Suprapubic skin (tissue), 4 donors: Measurements from ENCODE around the gene PLXNA2.

Experiments
- POLR2A ChIP-seq, 2 donors: fragments of 450-650 bp; IDR thresholded peaks; one replicate each; pipeline ENCODE4 v1.6.1; 2017; ENCODE audit warnings: antibody characterized with exemption in 2 of 2, mild to moderate bottlenecking in 2 of 2, moderate library complexity in 2 of 2
- POLR2AphosphoS5 ChIP-seq, 3 donors: sonication (generic); formaldehyde crosslinking; IDR thresholded peaks; one replicate each; pipeline ENCODE4 v1.6.1; 2017; ENCODE audit warnings: antibody characterized with exemption in 3 of 3

DNA sequence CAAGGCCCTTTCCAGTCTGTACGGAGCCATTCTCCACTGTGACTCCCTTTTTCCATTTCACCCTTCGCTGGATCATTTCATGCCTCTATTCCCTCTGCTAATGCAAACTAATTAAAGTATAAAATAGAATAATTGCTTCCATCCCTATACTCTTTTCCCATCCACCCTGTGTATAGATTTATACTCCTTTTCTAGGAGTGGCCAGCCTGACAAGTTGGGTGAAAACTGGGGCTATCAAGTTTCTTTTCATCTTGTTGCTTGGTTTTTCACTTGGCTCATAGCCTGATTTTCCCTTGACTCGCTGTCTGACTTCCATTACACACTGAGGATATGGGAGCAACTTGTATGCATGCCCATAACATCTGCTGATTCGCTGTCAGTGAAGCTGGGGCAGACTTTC lies 107.0 kb downstream of the PLXNA2 start:
- TF ChIP-seq POLR2AphosphoS5 (IDR thresholded peaks at IDR 0.05) (no peak), POLR2A (IDR thresholded peaks at IDR 0.05) (no peak)
